Spleen (tissue), 7 donors: Measurements from ENCODE around the gene KLHL12.

Experiments
- POLR2A ChIP-seq, 3 donors: fragments of 450-650 bp; IDR thresholded peaks; one replicate each; pipeline ENCODE4 v1.5.1; 2017; ENCODE audit warnings: antibody characterized with exemption in 3 of 3, mild to moderate bottlenecking in 1 of 3
- POLR2AphosphoS5 ChIP-seq, 3 donors: sonication (generic); formaldehyde crosslinking; IDR thresholded peaks; one replicate each; pipeline ENCODE4 v1.5.1; 2017; ENCODE audit warnings: antibody characterized with exemption in 3 of 3
- TF ChIP-seq, protein P1 (sequence below), 11 experiments: fragments of 200-600 bp in 7 of 11; fragments of 450-650 bp in 4 of 11; sonication (generic) in 4 of 11; IDR thresholded peaks in 8 of 11; conservative IDR thresholded peaks in 3 of 11; 1 replicate in 7 of 11; 2 replicates in 4 of 11; pipeline versions ENCODE4 v1.4.0 to v1.8.0; 2016 to 2021; ENCODE audit warnings: antibody characterized with exemption in 11 of 11, inconsistent platforms in 4 of 11, mild to moderate bottlenecking in 1 of 11
- donor health status: DM: no; HTN: no; CAD: no; lungs with moderate emphysema.
- donor health status: DM: no; HTN: no; CAD: no.
- donor health status: DM: no; HTN: no; CAD: no.

DNA sequence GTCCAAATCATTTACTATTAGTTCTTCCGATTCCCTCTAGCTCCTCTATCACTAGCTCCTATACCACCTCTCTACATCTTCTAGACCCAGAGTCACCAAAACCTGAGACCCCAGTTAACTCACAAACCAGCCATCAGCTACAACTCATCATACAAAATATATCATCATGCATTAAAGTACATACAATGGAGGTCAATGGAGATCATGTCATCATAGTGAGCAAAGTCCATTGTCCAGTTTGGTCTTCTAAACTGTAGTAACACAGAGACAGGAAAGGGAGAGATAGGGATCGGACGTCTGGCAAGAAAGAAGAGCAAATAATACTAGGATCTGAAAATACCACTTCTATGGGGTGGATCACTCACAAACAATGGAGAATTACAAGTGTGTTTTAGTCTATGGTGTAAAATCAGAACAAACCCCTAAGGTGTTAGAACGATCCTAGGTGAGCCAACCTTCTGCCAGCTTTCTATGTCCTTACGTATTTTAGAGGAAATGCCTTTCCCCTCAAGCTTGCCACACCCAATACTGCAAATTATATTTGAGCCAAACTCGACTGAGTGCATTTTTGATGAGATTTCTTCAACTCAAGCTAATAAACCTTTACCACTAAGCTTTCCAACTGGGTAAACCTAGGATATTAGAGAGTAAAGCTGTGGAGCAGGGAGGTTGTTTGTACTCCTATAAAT lies 27.2 kb upstream of the KLHL12 start:
- TF ChIP-seq, protein P1, sequence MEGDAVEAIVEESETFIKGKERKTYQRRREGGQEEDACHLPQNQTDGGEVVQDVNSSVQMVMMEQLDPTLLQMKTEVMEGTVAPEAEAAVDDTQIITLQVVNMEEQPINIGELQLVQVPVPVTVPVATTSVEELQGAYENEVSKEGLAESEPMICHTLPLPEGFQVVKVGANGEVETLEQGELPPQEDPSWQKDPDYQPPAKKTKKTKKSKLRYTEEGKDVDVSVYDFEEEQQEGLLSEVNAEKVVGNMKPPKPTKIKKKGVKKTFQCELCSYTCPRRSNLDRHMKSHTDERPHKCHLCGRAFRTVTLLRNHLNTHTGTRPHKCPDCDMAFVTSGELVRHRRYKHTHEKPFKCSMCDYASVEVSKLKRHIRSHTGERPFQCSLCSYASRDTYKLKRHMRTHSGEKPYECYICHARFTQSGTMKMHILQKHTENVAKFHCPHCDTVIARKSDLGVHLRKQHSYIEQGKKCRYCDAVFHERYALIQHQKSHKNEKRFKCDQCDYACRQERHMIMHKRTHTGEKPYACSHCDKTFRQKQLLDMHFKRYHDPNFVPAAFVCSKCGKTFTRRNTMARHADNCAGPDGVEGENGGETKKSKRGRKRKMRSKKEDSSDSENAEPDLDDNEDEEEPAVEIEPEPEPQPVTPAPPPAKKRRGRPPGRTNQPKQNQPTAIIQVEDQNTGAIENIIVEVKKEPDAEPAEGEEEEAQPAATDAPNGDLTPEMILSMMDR (IDR thresholded peaks at IDR 0.05 in 8 of 11, conservative IDR thresholded peaks at IDR 0.05 in 3 of 11): no peak
- TF ChIP-seq POLR2AphosphoS5 (IDR thresholded peaks at IDR 0.05) (no peak), POLR2A (IDR thresholded peaks at IDR 0.05) (no peak)
